ENCODE results near the gene LRRC8E.

DNA sequence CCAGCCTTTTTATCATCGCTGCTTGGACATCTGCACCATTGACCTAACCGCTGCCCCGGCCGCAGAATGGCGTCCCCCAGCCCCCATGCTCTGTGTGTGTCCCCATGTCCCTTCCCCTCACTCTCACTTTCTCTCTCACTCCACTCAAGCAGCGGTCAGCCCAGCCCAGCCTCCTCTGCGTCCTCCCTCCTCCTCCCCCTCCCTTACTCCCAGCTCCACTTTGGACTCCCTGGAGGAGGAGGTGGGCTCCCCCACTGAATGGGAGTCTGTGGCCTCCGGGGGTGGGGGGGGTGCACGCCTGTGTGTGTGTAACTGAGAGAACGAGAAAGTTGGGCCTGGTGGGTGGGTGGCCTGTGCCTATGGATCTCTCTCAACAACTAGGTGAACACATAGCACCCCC lies 17.5 kb downstream of the LRRC8E start:
- TF ChIP-seq POLR2AphosphoS5 (IDR thresholded peaks at IDR 0.05; ENCODE audit: low read depth, low read length) (no peak), TAF1 (IDR thresholded peaks at IDR 0.05; ENCODE audit: borderline replicate concordance, insufficient read depth, low read length) (no peak), SIN3A (IDR thresholded peaks at IDR 0.05; ENCODE audit: borderline replicate concordance, insufficient read depth, low read length) (no peak), FOXP2 (optimal IDR thresholded peaks at IDR 0.05; ENCODE audit: borderline replicate concordance, extremely low read depth, extremely low read length, insufficient read depth) (no peak)
- TF ChIP-seq, protein P1, sequence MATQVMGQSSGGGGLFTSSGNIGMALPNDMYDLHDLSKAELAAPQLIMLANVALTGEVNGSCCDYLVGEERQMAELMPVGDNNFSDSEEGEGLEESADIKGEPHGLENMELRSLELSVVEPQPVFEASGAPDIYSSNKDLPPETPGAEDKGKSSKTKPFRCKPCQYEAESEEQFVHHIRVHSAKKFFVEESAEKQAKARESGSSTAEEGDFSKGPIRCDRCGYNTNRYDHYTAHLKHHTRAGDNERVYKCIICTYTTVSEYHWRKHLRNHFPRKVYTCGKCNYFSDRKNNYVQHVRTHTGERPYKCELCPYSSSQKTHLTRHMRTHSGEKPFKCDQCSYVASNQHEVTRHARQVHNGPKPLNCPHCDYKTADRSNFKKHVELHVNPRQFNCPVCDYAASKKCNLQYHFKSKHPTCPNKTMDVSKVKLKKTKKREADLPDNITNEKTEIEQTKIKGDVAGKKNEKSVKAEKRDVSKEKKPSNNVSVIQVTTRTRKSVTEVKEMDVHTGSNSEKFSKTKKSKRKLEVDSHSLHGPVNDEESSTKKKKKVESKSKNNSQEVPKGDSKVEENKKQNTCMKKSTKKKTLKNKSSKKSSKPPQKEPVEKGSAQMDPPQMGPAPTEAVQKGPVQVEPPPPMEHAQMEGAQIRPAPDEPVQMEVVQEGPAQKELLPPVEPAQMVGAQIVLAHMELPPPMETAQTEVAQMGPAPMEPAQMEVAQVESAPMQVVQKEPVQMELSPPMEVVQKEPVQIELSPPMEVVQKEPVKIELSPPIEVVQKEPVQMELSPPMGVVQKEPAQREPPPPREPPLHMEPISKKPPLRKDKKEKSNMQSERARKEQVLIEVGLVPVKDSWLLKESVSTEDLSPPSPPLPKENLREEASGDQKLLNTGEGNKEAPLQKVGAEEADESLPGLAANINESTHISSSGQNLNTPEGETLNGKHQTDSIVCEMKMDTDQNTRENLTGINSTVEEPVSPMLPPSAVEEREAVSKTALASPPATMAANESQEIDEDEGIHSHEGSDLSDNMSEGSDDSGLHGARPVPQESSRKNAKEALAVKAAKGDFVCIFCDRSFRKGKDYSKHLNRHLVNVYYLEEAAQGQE (IDR thresholded peaks at IDR 0.05; ENCODE audit: insufficient read depth in 1 of 2, low read depth in 2 of 2, low read length in 2 of 2): no peak

All from PFSK-1 (cell line).